KBM-7 (cell line): ENCODE data around the gene VTA1.
"Not testable (repeated sequence)": the region's sequence is repeated elsewhere in the genome, so short reads cannot be mapped to it uniquely, and the experiment has no call there.

Experiments
- DNase-seq: peaks from one replicate; pipeline ENCODE4 v3.0.0-alpha.2; 2015
- in situ Hi-C: fragments of 300-500 bp; cut with MboI; formaldehyde crosslinking; loops from 2 replicates; pipeline ENCODE4 v1.14.3; 2020; ENCODE audit warnings: low sequenced_read_pairs, low pct_unique_long_range_greater_than_20kb, mixed read lengths

Gene VTA1

GRCh38 chr6:142210606-142211005 lies 63.5 kb downstream of the VTA1 start:
- no peak for DNase-seq
- in situ Hi-C loops = no loop called here

DNA sequence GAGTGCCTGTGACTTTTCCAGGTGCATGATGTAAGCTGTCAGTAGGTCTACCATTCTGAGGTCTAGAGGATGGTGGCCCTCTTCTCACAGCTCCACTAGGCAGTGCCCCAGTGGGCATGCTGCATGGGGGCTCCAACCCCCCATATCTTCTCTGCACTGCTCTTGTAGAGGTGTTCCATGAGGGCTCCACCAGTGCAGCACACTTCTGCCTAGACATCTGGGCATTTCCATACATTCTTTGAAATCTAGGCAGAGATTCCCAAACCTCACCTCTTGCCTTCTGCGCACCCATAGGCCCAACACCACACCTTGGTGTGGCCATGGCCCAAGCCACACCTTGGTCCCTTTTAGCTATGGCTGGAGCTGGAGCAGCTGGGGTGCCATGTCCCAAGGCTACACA lies 66.3 kb downstream of the VTA1 start:
- in situ Hi-C loops = no loop called here
- no peak for DNase-seq

GRCh38 chr6:142218446-142218845 lies 71.4 kb downstream of the VTA1 start:
- DNase-seq = no peak
- in situ Hi-C loops = no loop called here

DNA sequence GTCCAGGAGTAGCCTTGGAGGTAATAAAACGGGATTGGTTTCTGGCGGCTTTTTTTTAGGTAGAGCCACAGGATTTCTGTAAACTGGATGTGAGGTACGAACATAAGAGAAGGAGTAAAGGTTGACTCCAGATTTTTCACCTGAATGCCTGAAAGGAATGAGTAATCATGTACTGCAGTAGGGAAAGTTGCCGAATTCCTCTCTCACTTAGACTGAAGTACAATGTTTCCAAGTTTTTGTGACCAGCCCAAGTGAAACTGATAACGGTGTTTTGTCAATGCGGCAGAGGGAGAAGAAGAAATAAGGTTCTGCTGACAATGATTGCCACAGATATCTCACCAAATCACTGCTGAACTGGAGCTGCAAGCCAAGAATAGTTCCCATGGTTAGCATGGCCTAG lies 75.0 kb downstream of the VTA1 start:
- no peak for DNase-seq
- in situ Hi-C loops = no loop called here

DNA sequence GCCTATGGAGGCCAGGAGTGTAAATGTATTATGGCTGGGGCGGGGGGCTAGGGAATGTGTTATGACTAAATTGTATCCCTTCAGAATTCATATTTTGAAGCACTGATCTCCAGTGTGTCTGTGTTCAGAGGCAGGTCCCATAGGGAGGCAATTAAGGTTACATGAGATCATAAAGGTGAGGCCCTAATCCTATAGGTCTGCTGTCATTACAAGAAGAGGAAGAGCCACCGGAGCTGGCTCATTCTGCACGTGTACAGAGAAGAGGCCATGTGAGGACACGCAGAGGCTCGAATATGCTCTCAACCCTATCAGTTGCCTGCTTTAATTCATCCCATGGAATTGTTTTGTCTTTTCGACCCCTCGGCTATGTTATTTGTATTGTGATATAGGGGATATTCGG lies 76.9 kb downstream of the VTA1 start:
- in situ Hi-C loops = no loop called here
- peak; percentile 8 for DNase-seq

DNA sequence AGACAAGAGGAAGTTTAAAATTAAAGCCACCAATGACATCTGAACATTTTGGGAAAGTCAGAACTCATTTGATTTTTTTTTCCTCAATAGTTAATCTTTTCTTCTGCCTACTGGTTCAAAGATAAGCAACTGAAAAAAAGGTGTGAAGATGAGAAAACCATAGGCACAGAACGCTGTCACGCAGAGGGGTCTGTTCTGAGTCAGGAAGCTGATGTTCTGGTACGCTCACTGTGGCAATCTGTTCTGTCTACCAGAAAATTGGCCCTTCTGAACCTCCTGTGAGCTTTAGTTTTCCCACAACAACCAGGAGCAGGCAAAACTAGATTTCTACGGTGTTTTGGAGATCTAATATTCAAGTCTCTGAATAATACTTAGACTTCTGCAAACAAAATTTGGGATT lies 78.1 kb downstream of the VTA1 start:
- in situ Hi-C loops = no loop called here
- no peak for DNase-seq

- in situ Hi-C loops = no loop called here
- no peak for DNase-seq
Measured at GRCh38 chr6:142225552-142225951, 78.5 kb downstream of the VTA1 start.

GRCh38 chr6:142226731-142227130 lies 79.7 kb downstream of the VTA1 start:
- no peak for DNase-seq
- in situ Hi-C loops = no loop called here

DNA sequence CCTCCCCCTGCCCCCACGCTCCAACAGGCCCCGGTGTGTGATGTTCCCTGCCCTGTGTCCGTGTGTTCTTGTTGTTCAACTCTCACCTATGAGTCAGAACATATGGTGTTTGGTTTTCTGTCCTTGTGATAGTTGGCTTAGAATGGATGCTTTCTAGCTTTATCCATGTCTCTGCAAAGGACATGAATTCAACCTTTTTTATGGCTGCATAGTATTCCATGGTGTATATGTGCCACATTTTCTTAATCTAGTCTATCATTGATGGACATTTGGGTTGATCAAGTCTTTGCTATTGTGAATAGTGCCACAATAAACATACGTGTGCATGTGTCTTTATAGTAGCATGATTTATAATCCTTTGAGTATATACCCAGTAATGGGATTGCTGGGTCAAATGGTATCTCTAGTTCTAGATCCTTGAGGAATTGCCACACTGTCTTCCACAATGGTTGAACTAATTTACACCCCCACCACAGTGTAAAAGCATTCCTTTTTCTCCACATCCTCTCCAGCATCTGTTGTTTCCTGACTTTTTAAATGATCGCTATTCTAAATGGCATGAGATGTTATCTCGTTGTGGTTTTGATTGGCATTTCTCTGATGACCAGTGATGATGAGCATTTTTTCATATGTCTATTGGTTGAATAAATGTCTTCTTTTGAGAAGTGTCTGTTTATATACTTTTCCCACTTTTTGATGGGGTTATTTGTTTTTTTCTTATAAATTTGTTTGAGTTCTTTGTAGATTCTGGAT lies 82.6 kb downstream of the VTA1 start:
- DNase-seq, in situ Hi-C loops: not testable (repeated sequence)

GRCh38 chr6:142232206-142233044 lies 85.4 kb downstream of the VTA1 start:
- in situ Hi-C loops = not testable (repeated sequence)
- peak; percentile 31 for DNase-seq

- in situ Hi-C loops = no loop called here
- no peak for DNase-seq
Measured at GRCh38 chr6:142233945-142234682, 87.1 kb downstream of the VTA1 start.

DNA sequence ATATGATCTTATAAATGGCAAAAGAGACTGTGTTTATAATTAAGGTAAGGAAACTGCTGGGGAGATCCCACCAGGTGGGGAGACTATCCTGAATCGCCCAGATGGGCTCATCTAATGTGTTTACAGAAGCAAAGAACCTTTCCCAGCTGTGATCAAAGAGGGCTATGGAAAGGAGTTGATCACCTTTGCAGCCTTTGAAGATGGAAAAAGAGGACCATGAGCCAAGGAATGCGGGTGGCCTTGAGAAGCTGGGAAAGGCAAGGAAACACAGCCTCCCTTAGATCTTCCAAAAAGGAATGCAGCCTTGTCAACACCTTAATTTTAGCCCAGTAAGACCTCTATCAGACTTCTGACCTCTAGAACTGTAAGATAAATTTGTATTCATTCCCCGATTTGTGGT lies 88.2 kb downstream of the VTA1 start:
- DNase-seq = no peak
- in situ Hi-C loops = no loop called here

GRCh38 chr6:142235791-142236190 lies 88.7 kb downstream of the VTA1 start:
- in situ Hi-C loops = no loop called here
- DNase-seq = no peak

- in situ Hi-C loops = no loop called here
- no peak for DNase-seq
Measured at GRCh38 chr6:142236691-142237090, 89.6 kb downstream of the VTA1 start.

DNA sequence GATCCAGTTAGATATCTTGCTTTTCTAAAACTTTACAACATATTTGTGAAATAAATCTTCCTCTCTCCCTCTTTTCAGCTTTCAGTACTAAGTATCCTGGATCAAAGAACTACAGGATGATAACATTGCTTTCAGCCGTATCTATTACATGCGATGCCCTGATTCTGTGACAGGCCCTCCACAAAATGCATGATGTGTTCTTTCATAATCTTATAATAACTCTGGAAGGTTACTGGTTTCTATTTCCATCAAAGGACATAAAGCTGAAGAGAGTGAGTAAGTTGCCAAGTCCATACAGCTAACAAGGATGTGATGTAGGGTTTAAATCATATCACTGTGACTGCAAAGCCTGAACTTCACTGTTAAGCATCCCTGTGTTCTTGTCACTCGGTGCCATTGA lies 91.8 kb downstream of the VTA1 start:
- in situ Hi-C loops = no loop called here
- DNase-seq = no peak

GRCh38 chr6:142240179-142240578 lies 93.1 kb downstream of the VTA1 start:
- in situ Hi-C loops = no loop called here
- no peak for DNase-seq

- no peak for DNase-seq
- in situ Hi-C loops = no loop called here
Measured at GRCh38 chr6:142241061-142241460, 94.0 kb downstream of the VTA1 start.

DNA sequence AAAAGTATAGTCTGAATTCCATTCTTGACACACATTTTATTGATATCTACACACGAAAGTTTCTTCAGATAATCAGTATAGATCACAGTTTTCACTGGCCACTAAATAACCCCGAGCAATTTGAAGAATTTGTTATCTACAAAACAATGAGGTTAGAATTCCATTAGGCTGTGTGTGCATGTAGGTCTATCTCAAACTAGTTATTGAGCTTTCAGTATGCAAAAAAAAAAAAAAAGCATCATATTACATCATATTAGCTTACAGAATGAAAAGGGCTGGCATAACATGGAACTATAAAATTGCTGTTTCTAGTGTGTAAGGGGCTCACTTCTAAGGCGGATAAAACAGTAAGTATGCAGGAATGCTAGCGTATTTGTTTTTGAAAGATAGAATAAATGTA lies 95.2 kb downstream of the VTA1 start:
- in situ Hi-C loops = no loop called here

DNA sequence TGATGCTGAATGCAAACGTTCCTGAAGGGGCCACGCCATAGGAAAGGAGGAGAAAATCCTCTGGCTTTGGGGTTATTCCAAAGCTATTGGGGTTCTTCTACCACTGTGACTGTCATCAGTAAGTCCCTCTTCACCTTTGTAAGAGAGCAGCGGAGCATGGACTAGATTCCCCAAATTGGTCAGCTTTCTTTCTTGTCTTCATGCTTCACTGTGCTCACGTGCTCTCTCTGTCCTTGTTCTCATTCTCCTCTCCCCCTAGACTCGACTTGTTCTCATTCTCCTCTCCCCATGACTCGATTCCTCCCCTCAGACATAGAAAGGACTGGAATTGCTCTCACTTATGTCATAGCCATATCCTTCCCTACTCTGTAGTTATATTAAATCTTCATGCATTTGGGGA lies 99.9 kb downstream of the VTA1 start:
- DNase-seq = no peak
- in situ Hi-C loops = no loop called here

More for the DNA sequence above, 95.2 kb downstream of the VTA1 start:
- DNase-seq = no peak

- in situ Hi-C loops = no loop called here
- DNase-seq = no peak
Measured at GRCh38 chr6:142249266-142249665, 102.2 kb downstream of the VTA1 start.
